Stimulated activated CD4-positive, alpha-beta T cell treated with anti-CD3 and anti-CD28 coated beads, TNF-alpha, amount 100 ng/mL, for 24 hours (primary cell): ENCODE data around the gene TTC34.

Source experiments
- DNase-seq, 3 experiments: peaks; one replicate each; pipeline ENCODE4 v3.0.0-alpha.2; 2020; ENCODE audit warnings: low read depth in 3 of 3

TTC34 gene

GRCh38 chr1:2830761-2831425 lies 29.4 kb upstream of the TTC34 start:
- no peak for DNase-seq

- no peak for DNase-seq
These were observed 28.5 kb upstream of the TTC34 start for GRCh38 chr1:2829846-2830615.

GRCh38 chr1:2828586-2829250 lies 27.2 kb upstream of the TTC34 start:
- no peak for DNase-seq

DNA sequence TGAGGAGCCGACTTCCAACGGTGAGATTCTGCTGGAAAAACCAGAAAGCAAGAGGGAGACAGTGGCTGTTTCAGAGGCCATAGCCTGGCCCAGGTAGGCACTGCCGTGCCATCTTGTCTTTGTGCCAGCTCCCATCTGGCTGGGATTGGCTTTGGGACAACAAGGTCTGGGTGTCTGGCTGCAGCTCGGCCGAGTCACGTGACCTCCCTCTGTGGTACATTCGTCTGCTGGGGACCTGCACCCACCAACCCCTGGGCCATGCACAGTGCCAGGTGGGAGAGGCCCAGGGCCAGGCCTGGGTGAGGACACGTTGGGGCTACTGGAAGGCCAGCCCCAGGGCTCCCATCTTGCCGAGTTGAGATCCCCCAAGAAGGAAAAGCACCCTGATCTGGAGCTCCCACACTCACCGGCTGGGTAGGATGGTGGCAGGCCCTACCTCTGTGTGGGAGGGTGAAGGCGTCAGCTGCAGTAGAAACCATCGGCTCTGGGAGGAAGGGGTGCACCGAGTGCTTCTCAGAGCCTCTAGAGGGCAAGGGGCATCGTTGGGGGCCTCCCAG lies 25.3 kb upstream of the TTC34 start:
- no peak for DNase-seq

DNA sequence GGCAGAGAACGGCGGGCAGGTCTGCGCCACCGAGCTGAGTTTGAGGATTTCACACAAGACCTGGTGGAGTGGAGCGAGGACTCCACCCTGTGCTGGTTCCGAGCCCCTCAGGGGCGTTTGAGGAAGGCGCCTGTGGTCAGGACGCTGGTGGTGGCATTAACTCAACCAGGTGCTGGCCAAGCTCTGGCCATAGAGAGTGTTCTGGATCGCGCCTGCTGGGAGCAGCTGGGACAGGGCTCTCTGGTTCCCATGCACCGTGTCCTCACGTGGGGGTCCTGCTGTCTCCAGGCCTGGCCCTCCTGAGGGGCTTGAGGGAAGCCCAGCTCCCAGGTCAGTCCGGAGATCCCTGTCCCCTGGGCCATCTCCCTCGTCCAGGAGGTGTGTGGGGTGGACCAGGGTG lies 24.8 kb upstream of the TTC34 start:
- DNase-seq, result no peak

DNA sequence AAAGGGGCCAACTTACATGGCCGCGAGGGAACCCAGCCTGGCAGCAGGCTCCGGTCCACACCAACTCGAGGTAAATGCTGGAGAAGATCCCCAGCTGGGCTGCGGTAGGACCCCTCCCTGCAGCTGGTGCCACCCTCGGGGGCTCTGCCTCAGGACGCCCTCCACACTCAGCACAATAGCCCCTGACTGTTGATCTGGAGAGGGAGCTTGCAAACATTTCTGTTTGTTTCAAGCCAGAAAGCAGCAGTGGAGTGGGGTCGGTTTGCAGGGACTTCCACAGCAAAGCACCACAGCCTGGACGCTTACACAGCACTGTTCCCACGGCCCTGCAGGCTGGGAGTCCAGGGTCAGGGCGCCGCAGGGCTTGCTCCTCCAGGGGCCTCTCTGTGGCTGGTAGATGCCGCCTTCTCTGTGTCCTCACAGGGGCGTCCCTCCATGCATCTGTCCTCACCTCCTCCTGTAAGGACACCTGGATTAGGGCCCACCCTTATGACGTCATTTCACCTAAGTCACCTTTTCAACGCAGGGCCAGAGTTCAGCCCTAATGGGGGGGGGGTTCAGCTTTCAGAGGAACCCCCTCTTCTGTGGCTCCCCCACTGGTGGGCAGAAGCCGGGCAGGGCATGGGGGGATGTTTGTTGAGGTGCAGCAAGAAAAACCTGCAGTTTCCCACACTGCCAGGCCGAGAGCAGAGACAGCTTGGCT lies 24.1 kb upstream of the TTC34 start:
- DNase-seq, result no peak

DNA sequence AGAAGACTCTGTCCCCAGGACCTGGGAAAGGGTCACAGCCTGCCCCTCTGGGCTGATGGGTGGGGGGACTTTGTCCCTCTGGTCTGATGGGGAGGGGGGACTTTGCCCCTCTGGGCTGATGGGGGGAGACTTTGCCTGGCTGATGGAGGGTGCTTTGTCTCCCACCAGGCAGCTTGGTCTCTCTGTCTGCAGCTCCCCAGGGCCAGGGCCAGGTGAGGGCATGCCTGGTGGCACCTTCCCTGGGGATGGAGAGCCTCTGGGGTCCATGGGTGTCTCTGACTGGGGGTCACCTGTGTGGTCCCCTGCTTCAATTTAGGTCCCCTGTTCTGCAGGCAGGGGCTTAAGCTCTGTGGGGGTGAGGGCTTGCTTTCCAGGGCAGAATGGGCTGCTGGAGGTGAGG lies 23.5 kb upstream of the TTC34 start:
- DNase-seq, result no peak

DNA sequence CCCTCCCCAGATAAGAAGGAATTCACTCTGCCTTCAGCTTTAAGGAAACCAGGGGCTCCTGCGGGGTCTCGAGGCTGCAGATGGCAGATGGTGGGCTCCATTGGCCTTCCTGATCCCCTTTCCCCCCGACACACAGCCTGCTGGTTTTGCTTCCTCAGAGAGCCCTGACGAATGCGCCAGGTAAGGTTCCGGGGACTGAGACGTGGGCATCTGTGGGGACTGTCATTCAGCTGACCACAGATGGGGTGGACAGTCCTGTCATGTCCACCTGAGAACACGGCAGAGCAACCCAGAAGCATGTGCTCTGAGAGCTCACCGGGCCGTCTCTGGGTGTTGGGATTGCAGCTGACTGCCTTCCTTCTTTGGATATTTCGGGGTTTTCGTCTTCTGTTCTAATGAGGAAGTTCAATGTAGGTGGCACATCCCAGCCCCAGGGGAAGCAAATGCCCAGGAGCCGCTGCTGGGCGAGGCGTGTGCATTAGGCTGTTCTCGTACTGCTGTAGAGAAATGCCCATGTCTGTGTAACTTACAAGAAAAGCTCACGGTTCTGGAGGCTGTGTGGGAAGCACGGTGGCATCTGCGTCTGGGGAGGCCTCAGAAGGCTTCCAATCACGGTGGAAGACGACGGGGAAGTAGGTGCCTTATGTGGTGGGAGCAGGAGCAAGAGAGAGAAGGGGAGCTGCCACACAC lies 22.6 kb upstream of the TTC34 start:
- DNase-seq, result no peak

GRCh38 chr1:2822621-2823145 lies 21.2 kb upstream of the TTC34 start:
- DNase-seq, result no peak

DNA sequence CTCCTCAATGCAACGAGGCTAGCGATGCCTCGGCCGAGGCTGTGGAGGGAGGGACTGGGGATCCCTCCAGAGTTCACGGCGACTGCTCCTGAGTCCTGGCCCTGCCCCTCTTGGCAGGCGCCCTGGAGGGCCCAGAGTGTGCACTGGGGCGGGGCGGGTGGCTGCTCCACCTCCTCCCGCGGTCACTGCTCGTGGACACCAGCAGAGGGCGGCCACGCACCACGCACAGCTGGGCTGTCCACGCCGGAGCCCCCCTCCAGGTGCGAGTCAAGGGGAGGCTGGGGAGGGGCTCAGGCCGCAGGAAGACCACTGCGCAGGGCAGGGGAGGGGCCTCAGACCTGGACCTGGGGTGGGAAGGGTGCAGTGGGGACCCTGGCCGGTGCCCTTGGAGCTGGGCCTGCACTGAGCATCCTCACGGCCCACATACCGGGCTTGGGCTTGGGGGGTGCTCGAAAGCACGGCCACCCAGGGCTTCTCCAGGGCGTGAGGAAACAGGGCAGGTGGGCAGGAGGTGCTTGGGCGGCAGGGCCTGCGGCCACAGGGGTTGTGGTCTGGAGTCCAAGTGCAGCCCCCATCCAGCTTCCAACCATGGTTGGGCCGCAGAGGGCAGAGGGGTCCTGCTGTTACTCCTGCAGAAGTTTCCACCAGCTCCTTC lies 20.6 kb upstream of the TTC34 start:
- peak; percentile 5 to 48 (median 19) for DNase-seq

GRCh38 chr1:2821373-2821955 lies 20.0 kb upstream of the TTC34 start:
- DNase-seq, result no peak

- DNase-seq, result no peak
These were observed 19.4 kb upstream of the TTC34 start for GRCh38 chr1:2820731-2821372.

DNA sequence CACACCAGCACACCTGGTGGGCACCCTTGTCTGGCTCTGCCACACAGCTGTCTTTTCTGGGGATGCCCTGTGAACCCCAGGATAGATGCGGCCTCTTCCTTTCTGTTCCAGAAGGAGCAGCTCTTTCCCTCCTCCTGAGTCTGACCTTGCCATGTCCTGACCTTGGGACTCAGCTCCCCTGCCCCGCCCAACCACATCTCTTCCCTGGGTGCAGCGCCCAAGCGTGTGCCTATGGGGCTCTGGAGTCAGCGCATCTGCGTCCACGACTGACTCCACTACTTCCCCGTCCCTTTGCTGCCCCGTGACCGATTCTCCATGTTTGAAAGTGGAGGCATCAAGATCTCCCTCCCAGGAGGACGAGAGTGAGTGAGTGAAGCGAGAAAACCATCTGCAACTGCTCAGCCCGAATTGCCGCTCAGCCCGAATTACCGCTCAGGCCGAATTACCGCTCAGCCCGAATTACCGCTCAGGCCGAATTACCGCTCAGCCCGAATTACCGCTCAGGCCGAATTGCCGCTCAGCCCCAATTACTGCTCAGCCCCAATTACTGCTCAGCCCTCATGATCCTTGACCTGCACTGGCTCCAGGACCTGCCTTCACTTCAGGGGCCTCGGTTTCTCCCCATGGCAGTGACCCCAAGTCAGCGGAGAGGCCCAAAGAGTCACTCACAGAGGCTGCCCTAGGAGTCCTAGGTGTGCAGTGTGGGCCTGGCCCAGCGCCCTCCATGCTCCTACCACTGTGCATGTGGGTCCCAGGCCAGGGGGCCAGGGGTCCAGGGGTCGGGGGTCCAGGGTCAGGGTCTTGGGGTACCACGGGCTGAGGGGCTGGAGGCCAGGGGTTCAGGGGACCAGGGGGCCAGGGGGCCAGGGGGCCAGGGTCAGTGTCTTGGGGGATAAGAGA lies 18.6 kb upstream of the TTC34 start:
- DNase-seq, result no peak

DNA sequence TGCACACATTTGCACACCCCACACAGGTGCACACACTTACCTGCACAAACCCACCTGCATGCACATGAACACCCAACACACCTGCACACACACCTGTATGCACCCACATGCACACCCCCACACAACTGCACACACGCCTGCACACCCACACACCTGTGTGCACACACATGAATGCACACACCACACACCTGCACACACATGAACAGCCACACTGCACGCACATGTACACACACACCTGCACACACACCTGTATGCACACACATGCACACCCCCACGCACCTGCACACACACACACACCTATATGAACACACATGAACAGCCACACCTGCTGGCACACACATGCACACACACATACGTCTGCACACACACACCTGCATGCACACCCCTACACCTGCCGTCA lies 17.9 kb upstream of the TTC34 start:
- no peak for DNase-seq

DNA sequence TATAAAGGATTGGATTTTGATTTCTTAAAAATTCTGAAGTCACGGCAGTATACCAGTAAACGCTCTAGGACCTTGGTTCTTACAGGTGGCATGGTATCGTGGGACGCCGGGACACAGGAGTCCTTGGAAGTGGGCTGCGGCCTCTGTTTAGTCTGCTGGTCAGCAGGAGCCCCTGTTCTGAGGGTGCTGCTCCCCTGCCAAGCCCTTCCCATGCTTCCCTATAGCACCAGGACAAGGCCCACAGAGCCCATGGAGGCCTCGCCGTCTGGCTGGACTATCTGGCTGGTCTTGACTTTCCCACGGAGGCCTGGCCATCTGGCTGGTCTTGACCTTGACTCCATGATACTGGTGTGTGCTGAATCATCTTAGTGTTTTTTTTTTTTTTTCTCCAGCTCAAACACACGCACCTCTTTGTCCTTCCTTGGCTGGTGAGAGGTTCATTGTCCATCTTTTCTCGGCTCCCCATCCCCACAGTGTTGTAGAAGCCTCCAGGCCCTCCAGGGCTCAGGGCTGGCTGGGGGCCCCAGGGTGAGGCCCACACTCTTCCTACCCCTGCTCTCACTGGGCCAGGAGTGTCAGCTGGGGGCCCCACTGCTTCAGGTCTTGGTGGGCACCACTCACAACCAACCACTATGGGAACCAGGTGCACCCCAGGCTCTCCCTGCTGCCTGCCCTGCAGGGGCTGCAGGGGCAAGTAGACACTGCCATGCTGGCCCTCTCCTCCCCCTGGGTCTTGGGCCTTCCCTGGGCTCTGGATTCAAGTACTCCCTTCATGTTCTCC lies 16.5 kb upstream of the TTC34 start:
- DNase-seq, result no peak

GRCh38 chr1:2816786-2817185 lies 15.3 kb upstream of the TTC34 start:
- no peak for DNase-seq

- DNase-seq, result no peak
These were observed 14.1 kb upstream of the TTC34 start for GRCh38 chr1:2815551-2815950.

DNA sequence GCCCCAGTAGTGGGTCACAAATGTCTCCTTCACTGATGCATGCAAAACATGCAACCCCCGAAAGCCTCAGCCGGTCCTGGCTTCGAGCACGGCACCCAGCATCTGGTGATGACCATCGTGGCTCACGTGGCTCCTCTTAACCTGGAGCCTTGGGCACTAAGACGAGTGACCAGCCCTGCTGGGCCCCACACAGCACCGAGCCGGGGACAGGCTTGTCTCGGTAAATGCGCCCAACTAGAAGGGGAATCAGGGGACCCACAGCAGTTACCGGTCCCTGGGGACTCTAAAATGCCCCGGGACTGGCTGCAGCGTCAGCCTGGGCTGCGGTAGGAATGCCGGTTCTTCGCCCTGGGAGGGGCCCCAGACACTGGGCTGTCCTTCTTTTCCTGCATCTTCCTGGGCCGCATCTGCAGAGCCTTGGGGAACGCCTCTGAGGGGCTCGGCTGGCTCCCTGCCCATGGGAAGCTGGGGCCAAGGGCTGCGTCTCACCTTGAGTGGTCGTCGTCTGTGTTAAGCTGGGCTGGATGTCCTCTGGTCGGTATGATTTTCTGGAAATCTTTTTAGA lies 13.1 kb upstream of the TTC34 start:
- no peak for DNase-seq
